ENCODE measurements around the gene SLITRK1.

SLITRK1 gene

GRCh38 chr13:83881917-83882605, at the start of gene SLITRK1:
SLITRK1 (minus strand) TSS chr13:83882474; CDS start chr13:83881507, 967 bp downstream.
- DNase-seq: peak; percentile 85

- no peak for DNase-seq
Measured at GRCh38 chr13:83929157-83929556, 46.9 kb upstream of the SLITRK1 start.

GRCh38 chr13:83919775-83920174, 37.5 kb upstream of the SLITRK1 start:
- no peak for DNase-seq

- DNase-seq: no peak
Measured at GRCh38 chr13:83914368-83914767, 32.1 kb upstream of the SLITRK1 start.

- no peak for DNase-seq
Measured at GRCh38 chr13:83907196-83907989, 25.1 kb upstream of the SLITRK1 start.

- DNase-seq: no peak
Measured at GRCh38 chr13:83906240-83906820, 24.1 kb upstream of the SLITRK1 start.

- DNase-seq: no peak
Measured at GRCh38 chr13:83905641-83906040, 23.4 kb upstream of the SLITRK1 start.

GRCh38 chr13:83895994-83896580, 13.8 kb upstream of the SLITRK1 start:
- no peak for DNase-seq

GRCh38 chr13:83890358-83890757, 8.1 kb upstream of the SLITRK1 start:
- no peak for DNase-seq

- no peak for DNase-seq
Measured at GRCh38 chr13:83884141-83884540, 1.9 kb upstream of the SLITRK1 start.

GRCh38 chr13:83883061-83883523, 818 bp upstream of the SLITRK1 start:
- DNase-seq: no peak

- no peak for DNase-seq
Measured at GRCh38 chr13:83882606-83882959, 309 bp upstream of the SLITRK1 start.

GRCh38 chr13:83881140-83881684, 1.1 kb downstream of the SLITRK1 start:
- no peak for DNase-seq

- no peak for DNase-seq
Measured at GRCh38 chr13:83880275-83881139, 1.8 kb downstream of the SLITRK1 start.

- DNase-seq: no peak
Measured at GRCh38 chr13:83879431-83880171, 2.7 kb downstream of the SLITRK1 start.

GRCh38 chr13:83878691-83879430, 3.4 kb downstream of the SLITRK1 start:
- no peak for DNase-seq

- DNase-seq: no peak
Measured at GRCh38 chr13:83877651-83878355, 4.5 kb downstream of the SLITRK1 start.

GRCh38 chr13:83876546-83876945, 5.7 kb downstream of the SLITRK1 start:
- no peak for DNase-seq

GRCh38 chr13:83867708-83868107, 14.6 kb downstream of the SLITRK1 start:
- no peak for DNase-seq

All from femur (tissue), 1 donor.